ENCODE measurements around the gene MOSMO. TPM values are rescaled to one million over a fixed set of nuclear protein-coding genes. Genes with fewer than 3 reads are reported as not detected.

Gene MOSMO
- total RNA-seq, 2 donors from 2014 or later, result 19.6 to 21.0 TPM

- Histone ChIP-seq H3K4me1 (replicated peaks) (no peaks in the 10 kb centered on the region), H3K36me3 (no peaks in the 10 kb centered on the region), H3K4me3 (no peak overlapping the region), H3K9me3 (no peaks in the 10 kb centered on the region), H3K27ac (no peak overlapping the region), H3K27me3 (replicated peaks; ENCODE audit: insufficient read depth) (no peaks in the 10 kb centered on the region)
- intact Hi-C loops (cut with DNase I), result no loop called here
- TF ChIP-seq CTCF (IDR thresholded peaks at IDR 0.05) (no peak), POLR2AphosphoS5 (IDR thresholded peaks at IDR 0.05) (no peak), POLR2A (IDR thresholded peaks at IDR 0.05) (no peak)
- no peak for DNase-seq (ENCODE audit: low spot score)
- 73% methylated on average over 3 of the region's 3 CpGs for WGBS
These were observed 83.8 kb downstream of the MOSMO start for GRCh38 chr16:22091721-22092120.

DNA sequence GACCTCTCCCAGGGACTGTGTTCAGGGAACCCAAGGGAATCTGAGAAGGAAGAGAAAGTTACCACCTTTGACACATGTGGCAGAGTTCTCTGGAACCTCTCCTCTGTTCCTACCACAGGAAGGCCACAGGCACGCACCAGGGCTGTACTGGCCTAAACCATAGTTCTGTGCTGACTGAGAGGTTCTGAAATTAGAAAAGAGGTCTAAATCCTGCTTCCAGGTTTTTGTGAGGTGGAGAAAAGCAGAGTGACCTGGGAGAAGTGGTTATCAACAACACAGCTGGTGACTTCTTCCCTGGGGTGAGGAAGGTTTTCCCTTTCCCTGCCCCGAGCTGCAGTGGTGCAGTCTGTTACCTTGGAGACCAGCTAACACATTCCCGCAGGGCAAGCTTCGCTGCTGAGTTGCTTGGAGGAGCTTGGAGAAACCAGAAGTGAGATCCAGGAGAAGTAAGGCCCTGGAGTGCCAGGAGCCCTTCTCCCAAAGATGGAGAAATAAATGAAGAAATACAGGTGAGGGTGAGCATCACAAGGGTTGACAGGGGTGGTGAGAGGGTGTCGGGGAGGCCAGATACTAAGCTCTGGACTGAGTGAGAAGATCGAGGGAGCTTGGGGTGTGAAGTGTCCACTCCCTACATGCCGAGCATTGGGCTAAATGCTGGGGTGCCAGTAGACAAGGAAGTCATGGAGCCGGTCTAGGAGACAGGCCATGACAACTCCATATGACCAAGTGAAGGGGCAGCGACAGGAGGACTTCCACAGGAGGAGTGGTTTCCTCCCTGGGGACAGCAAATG is 84.4 kb downstream of the MOSMO start, which contains the start of gene VWA3A:
VWA3A (plus strand) TSS at position 399 of the 791 bp plus-strand sequence; CDS start at position 496, 97 bp downstream.
- TF ChIP-seq CTCF (IDR thresholded peaks at IDR 0.05) (no peak), POLR2AphosphoS5 (IDR thresholded peaks at IDR 0.05) (no peak), POLR2A (IDR thresholded peaks at IDR 0.05) (no peak)
- no peaks in the 10 kb centered on the region for H3K9me3 ChIP-seq
- H3K4me1 ChIP-seq (replicated peaks), result no peaks in the 10 kb centered on the region
- WGBS, result 57% methylated on average over 9 of the region's 9 CpGs
- intact Hi-C loops (cut with DNase I), result no loop called here
- no peak within 1 kb of the TSS for H3K27ac ChIP-seq
- no peak for DNase-seq (ENCODE audit: low spot score)
- H3K36me3 ChIP-seq, result no peaks in the 10 kb centered on the region
- no peaks in the 10 kb centered on the region for H3K27me3 ChIP-seq (replicated peaks; ENCODE audit: insufficient read depth)
- no peak within 1 kb of the TSS for H3K4me3 ChIP-seq

- Histone ChIP-seq H3K9me3 (no peaks in the 10 kb centered on the region), H3K27ac (no peak overlapping the region), H3K27me3 (replicated peaks; ENCODE audit: insufficient read depth) (no peaks in the 10 kb centered on the region), H3K36me3 (no peaks in the 10 kb centered on the region), H3K4me1 (replicated peaks) (no peaks in the 10 kb centered on the region), H3K4me3 (no peak overlapping the region)
- 78% methylated on average over 3 of the region's 3 CpGs for WGBS
- TF ChIP-seq POLR2AphosphoS5 (IDR thresholded peaks at IDR 0.05) (no peak), CTCF (IDR thresholded peaks at IDR 0.05) (no peak), POLR2A (IDR thresholded peaks at IDR 0.05) (no peak)
- no peak for DNase-seq (ENCODE audit: low spot score)
- intact Hi-C loops (cut with DNase I), result no loop called here
These were observed 85.4 kb downstream of the MOSMO start for GRCh38 chr16:22093331-22093730.

DNA sequence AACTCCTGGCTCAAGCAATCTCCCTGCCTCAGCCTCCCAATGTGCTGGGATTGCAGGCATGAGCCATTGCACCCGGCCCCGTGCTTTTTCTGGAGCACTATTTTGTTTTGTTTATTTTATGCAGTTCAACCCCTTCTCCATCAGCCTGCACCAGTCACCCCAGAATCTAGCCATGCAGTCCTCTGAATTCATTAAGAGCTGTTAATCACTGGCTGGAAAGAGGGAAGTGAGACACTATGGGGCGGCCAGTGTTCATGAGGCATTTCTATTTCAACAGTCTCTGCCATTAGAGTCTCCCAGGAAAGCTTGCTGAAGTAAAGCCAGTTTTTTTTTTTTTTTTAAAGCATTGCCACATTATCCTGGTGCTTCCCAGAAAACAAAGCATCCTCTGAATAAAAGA is 86.1 kb downstream of the MOSMO start:
- intact Hi-C loops (cut with DNase I), result no loop called here
- no peaks in the 10 kb centered on the region for H3K27me3 ChIP-seq (replicated peaks; ENCODE audit: insufficient read depth)

More for the DNA sequence above, 86.1 kb downstream of the MOSMO start:
- no peaks in the 10 kb centered on the region for H3K36me3 ChIP-seq
- no peak overlapping the region for H3K4me3 ChIP-seq
- TF ChIP-seq POLR2AphosphoS5 (IDR thresholded peaks at IDR 0.05) (no peak), POLR2A (IDR thresholded peaks at IDR 0.05) (no peak), CTCF (IDR thresholded peaks at IDR 0.05) (no peak)
- H3K4me1 ChIP-seq (replicated peaks), result no peaks in the 10 kb centered on the region
- H3K9me3 ChIP-seq, result no peaks in the 10 kb centered on the region
- no peak overlapping the region for H3K27ac ChIP-seq
- no peak for DNase-seq (ENCODE audit: low spot score)
- WGBS, result 56% methylated on average over 3 of the region's 3 CpGs

Measured in prostate gland (tissue), 2 donors.